Measurements from ENCODE around the gene GLT6D1. TPM values are rescaled to one million over a fixed set of nuclear protein-coding genes. Genes with fewer than 3 reads are reported as not detected.

GLT6D1 gene
- not detected in 2 replicates for total RNA-seq

- no peak for DNase-seq (ENCODE audit: low read depth)
- no peak within 1 kb of the TSS for H3K4me3 ChIP-seq (ENCODE audit: low read depth, low read length)
- TF ChIP-seq, protein P1, sequence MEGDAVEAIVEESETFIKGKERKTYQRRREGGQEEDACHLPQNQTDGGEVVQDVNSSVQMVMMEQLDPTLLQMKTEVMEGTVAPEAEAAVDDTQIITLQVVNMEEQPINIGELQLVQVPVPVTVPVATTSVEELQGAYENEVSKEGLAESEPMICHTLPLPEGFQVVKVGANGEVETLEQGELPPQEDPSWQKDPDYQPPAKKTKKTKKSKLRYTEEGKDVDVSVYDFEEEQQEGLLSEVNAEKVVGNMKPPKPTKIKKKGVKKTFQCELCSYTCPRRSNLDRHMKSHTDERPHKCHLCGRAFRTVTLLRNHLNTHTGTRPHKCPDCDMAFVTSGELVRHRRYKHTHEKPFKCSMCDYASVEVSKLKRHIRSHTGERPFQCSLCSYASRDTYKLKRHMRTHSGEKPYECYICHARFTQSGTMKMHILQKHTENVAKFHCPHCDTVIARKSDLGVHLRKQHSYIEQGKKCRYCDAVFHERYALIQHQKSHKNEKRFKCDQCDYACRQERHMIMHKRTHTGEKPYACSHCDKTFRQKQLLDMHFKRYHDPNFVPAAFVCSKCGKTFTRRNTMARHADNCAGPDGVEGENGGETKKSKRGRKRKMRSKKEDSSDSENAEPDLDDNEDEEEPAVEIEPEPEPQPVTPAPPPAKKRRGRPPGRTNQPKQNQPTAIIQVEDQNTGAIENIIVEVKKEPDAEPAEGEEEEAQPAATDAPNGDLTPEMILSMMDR (conservative IDR thresholded peaks at IDR 0.05; ENCODE audit: low read depth, low read length) = no peak
Measured at GRCh38 chr9:135639196-135639595, at the start of gene GLT6D1. GLT6D1 (minus strand) TSS chr9:135639540; CDS start chr9:135639187, 353 bp downstream.

DNA sequence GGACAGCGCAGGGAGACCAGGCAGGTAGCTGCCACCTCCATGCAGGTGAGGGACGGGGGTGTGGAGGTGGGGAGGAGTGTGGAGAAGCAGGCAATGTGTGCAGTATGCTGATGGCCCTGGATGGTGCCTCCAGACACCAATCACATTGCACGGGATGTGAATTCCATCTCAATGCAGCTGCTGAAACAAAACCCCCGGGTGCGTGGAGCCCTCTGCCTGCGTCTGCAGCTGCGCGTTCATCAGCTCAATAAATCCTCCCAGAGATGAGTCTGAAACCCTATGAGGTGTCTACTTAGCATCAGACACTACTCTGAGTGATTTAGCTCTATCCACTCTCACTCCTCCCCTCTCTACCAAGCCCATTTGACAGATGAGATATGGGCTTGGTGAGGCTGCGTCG, 49.7 kb upstream of the GLT6D1 start:
- no peak overlapping the region for H3K4me3 ChIP-seq (ENCODE audit: low read depth, low read length)
- TF ChIP-seq, protein P1 (conservative IDR thresholded peaks at IDR 0.05; ENCODE audit: low read depth, low read length) = no peak

DNA sequence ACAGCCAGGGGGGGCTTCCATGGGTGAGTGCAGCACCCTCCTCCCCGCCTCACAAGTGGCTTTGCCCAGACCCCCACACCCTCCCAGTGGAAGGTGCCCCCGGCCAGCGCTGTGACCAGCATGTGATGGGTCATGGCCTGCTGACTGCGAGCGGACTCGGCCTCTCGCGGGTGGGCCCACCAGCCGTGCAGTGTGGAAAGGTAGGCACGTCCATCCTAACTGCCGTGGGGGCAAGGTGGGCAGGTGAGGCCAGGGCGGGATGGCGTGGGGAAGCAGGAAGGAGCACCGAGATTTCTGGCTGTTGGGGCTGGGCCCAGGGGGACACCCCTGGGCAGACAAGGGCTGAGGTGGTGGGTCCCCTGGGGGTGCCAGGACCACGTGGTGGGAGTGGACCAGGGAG, 47.9 kb upstream of the GLT6D1 start:
- no peak overlapping the region for H3K4me3 ChIP-seq (ENCODE audit: low read depth, low read length)
- DNase-seq (ENCODE audit: low read depth) = no peak
- TF ChIP-seq, protein P1 (conservative IDR thresholded peaks at IDR 0.05; ENCODE audit: low read depth, low read length) = no peak

More for the DNA sequence above, 49.7 kb upstream of the GLT6D1 start:
- DNase-seq (ENCODE audit: low read depth) = no peak

- H3K4me3 ChIP-seq (ENCODE audit: low read depth, low read length) = no peak overlapping the region
- no peak for DNase-seq (ENCODE audit: low read depth)
- TF ChIP-seq, protein P1 (conservative IDR thresholded peaks at IDR 0.05; ENCODE audit: low read depth, low read length) = no peak
Measured at GRCh38 chr9:135684691-135685090, 45.4 kb upstream of the GLT6D1 start.

- H3K4me3 ChIP-seq (ENCODE audit: low read depth, low read length) = no peak overlapping the region
- no peak for DNase-seq (ENCODE audit: low read depth)
- TF ChIP-seq, protein P1 (conservative IDR thresholded peaks at IDR 0.05; ENCODE audit: low read depth, low read length) = no peak
Measured at GRCh38 chr9:135683401-135684034, 44.2 kb upstream of the GLT6D1 start.

GRCh38 chr9:135681161-135681560, 41.8 kb upstream of the GLT6D1 start:
- TF ChIP-seq, protein P1 (conservative IDR thresholded peaks at IDR 0.05; ENCODE audit: low read depth, low read length) = no peak
- H3K4me3 ChIP-seq (ENCODE audit: low read depth, low read length) = no peak overlapping the region

DNA sequence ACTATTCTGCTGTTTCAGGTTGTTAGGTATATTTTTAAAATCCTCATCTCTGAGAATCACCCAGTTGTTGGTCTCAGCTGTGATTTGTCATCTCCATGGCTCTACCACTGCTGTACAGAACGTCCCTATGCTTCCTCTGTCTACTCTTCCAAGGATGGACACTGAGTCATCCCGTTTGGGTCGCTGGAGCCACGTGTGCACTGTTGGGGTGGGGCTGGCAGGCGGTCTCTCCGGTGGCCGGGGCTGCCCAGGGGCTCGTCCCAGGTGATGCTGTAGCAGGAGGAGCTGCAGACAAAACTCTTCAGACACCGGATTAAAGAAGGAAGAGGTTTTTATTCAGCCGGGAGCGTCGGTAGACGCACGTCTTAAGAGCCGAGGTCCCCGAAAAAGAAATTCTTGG, 40.7 kb upstream of the GLT6D1 start:
- no peak overlapping the region for H3K4me3 ChIP-seq (ENCODE audit: low read depth, low read length)
- DNase-seq (ENCODE audit: low read depth) = no peak
- TF ChIP-seq, protein P1 (conservative IDR thresholded peaks at IDR 0.05; ENCODE audit: low read depth, low read length) = no peak

More at GRCh38 chr9:135681161-135681560, 41.8 kb upstream of the GLT6D1 start:
- DNase-seq (ENCODE audit: low read depth) = no peak
